ENCODE data around the gene NAPB.

Gene NAPB

GRCh38 chr20:23438661-23439060 is 17.4 kb upstream of the NAPB start:
- H3K4me3 ChIP-seq (ENCODE audit: low read depth in 1 of 2, low read length in 1 of 2) = no peak overlapping the region
- no peaks in the 10 kb centered on the region for H3K9me3 ChIP-seq
- H3K27me3 ChIP-seq = no peaks in the 10 kb centered on the region
- no peaks in the 10 kb centered on the region for H3K4me1 ChIP-seq (ENCODE audit: control insufficient read depth in 1 of 2, insufficient read depth in 1 of 2, low read depth in 1 of 2, low read length in 1 of 2)
- H3K27ac ChIP-seq = no peak overlapping the region
- TF ChIP-seq CTCF (IDR thresholded peaks at IDR 0.05) = no peak
- no peaks in the 10 kb centered on the region for H3K36me3 ChIP-seq

GRCh38 chr20:23437126-23437899 is 16.0 kb upstream of the NAPB start:
- H3K9me3 ChIP-seq = no peaks in the 10 kb centered on the region
- no peak overlapping the region for H3K4me3 ChIP-seq (ENCODE audit: low read depth in 1 of 2, low read length in 1 of 2)
- no peaks in the 10 kb centered on the region for H3K4me1 ChIP-seq (ENCODE audit: control insufficient read depth in 1 of 2, insufficient read depth in 1 of 2, low read depth in 1 of 2, low read length in 1 of 2)
- no peaks in the 10 kb centered on the region for H3K27me3 ChIP-seq
- H3K36me3 ChIP-seq = no peaks in the 10 kb centered on the region
- no peak overlapping the region for H3K27ac ChIP-seq
- TF ChIP-seq CTCF (IDR thresholded peaks at IDR 0.05) = no peak

- H3K27me3 ChIP-seq = no peaks in the 10 kb centered on the region
- no peaks in the 10 kb centered on the region for H3K36me3 ChIP-seq
- no peak overlapping the region for H3K4me3 ChIP-seq (ENCODE audit: low read depth in 1 of 2, low read length in 1 of 2)
- H3K4me1 ChIP-seq (ENCODE audit: control insufficient read depth in 1 of 2, insufficient read depth in 1 of 2, low read depth in 1 of 2, low read length in 1 of 2) = no peaks in the 10 kb centered on the region
- no peak for TF ChIP-seq CTCF (IDR thresholded peaks at IDR 0.05)
- H3K9me3 ChIP-seq = no peaks in the 10 kb centered on the region
- no peak overlapping the region for H3K27ac ChIP-seq
Observed at GRCh38 chr20:23436681-23437080, 15.4 kb upstream of the NAPB start.

- Histone ChIP-seq H3K4me1 (ENCODE audit: control insufficient read depth in 1 of 2, insufficient read depth in 1 of 2, low read depth in 1 of 2, low read length in 1 of 2) (no peaks in the 10 kb centered on the region), H3K36me3 (no peaks in the 10 kb centered on the region), H3K27me3 (no peaks in the 10 kb centered on the region), H3K9me3 (no peaks in the 10 kb centered on the region), H3K27ac (no peak overlapping the region), H3K4me3 (ENCODE audit: low read depth in 1 of 2, low read length in 1 of 2) (no peak overlapping the region)
- no peak for TF ChIP-seq CTCF (IDR thresholded peaks at IDR 0.05)
Observed at GRCh38 chr20:23435626-23436539, 14.6 kb upstream of the NAPB start.

GRCh38 chr20:23434521-23435313 is 13.4 kb upstream of the NAPB start:
- Histone ChIP-seq H3K27ac (no peak overlapping the region), H3K4me3 (ENCODE audit: low read depth in 1 of 2, low read length in 1 of 2) (no peak overlapping the region), H3K27me3 (no peaks in the 10 kb centered on the region), H3K4me1 (ENCODE audit: control insufficient read depth in 1 of 2, insufficient read depth in 1 of 2, low read depth in 1 of 2, low read length in 1 of 2) (no peaks in the 10 kb centered on the region), H3K36me3 (no peaks in the 10 kb centered on the region), H3K9me3 (no peaks in the 10 kb centered on the region)
- TF ChIP-seq CTCF (IDR thresholded peaks at IDR 0.05) = no peak

Data from neutrophil (primary cell).